ENCODE data around the gene KCNK3.

GRCh38 chr2:26754539-26754938, 62.0 kb downstream of the KCNK3 start:
- TF ChIP-seq POLR2A (IDR thresholded peaks at IDR 0.05; ENCODE audit: low read depth) (no peak), CTCF (IDR thresholded peaks at IDR 0.05) (no peak), POLR2AphosphoS5 (IDR thresholded peaks at IDR 0.05) (no peak)
